Stimulated activated CD4-positive, alpha-beta T cell treated with anti-CD3 and anti-CD28 coated beads, Interleukin-2, amount 100 ng/mL, for 4 hours (primary cell): ENCODE results near the gene GYS2.

Experiments used
- DNase-seq: peaks from one replicate; pipeline ENCODE4 v3.0.0-alpha.2; 2020; ENCODE audit warnings: low read depth

Gene GYS2

DNA sequence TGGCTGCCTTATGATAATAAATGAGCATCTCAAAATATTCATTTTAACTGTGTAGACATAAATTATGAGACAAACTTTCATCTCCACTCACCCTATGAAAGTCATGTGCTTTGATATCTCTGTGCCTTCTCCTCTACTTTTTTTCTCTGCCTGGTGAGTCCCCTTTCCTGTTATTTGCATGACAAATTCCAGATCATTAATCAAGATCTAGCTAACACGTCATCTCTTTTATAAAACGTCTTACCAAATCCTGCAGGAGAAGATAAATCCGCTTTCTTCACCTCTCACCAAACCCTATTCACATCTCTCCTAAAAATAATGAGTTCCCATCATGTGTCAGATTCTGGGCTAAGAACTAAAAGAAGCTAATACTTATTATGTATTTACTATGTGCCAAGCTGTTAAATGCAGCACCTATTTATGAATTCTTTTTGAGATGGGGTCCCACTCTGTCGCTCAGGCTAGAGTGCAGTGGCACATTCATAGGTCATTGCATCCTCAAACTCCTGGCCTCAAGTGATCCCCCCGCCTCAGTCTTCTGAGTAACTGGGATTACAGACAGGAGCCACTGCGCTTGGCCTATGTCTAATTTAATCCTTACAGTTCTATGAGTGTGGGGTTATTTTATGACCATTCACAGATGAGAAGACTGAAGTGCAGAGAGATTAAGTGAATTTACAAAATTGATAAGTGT lies 51.9 kb downstream of the GYS2 start:
- DNase-seq = no peak

GRCh38 chr12:21551841-21552465 lies 52.7 kb downstream of the GYS2 start:
- no peak for DNase-seq

GRCh38 chr12:21547437-21547836 lies 57.2 kb downstream of the GYS2 start:
- no peak for DNase-seq

DNA sequence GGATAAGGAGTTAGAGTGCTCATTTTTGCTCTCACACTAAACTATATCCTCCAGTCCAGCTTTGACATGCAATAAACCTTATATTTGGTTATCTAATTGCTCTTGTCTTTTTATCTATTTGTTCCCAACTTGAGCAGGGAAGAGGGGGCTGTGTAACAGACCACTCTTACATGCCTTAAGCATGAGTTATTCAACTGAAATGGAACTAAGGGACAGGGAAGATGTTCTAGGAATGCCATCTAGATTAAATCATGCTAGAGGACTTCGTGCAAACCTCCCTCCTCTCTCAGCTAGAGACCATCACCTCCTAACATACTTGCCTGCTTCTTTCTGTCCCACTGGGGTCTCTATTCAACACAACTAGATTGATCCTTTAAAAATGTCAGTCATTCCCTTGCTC lies 57.9 kb downstream of the GYS2 start:
- DNase-seq = no peak

DNA sequence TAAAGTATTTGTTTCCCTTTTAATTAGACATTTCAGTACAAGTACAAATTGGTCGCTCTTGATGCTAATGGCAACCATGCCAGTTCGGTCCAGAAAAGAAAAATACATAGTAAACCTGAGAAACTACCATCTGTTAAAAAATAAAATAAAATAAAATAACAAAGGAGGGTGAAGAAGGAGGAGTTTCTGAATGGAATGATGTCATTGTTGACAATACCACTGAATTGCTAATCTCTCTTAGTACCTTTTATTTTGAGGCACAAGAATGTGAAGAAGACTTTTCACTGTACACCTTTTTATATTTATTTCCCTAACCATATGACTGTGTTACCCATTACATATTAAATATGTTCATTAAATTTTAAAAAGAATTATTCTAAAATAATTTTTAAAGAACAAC lies 59.1 kb downstream of the GYS2 start:
- DNase-seq = no peak

- DNase-seq = no peak
Measured at GRCh38 chr12:21543151-21543550, 61.5 kb downstream of the GYS2 start.

DNA sequence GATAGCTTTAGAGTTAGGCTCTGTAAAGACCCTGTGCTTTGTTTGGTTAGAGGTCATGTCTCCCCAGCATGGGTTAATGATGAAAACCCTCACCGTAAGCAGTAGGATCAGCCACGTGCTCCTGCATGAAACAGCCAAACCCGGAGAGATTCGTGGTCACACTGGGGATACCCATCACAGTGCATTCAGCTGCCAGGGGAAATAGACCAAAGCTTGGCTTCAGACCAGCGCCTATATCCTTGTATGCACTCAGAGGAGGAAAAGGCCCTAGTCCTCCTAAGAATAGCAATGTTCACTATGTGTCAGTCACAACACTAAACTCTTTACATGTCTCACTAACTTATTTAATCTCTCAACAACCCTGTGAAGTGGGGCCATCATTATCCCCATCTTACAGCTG lies 62.2 kb downstream of the GYS2 start:
- DNase-seq = no peak

- DNase-seq = no peak
Measured at GRCh38 chr12:21541773-21542172, 62.9 kb downstream of the GYS2 start.

DNA sequence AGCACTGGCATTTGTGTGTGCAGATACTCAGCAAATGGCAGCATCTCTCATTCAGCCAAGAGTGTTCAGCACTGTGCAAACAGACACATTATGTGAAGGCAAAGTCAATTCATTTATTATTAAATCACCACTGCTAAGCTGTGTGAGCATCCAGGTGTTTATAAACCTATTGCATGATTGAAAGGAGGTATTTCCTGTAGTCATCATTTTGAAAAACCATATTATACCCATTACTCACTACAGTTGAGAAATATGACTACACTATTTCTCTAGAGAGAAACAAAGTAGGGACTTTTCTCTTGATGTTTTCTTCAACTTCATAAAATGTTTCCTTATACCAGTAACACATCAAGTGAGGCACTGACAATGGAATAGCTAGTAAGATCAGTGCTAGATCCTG lies 64.8 kb downstream of the GYS2 start:
- no peak for DNase-seq

DNA sequence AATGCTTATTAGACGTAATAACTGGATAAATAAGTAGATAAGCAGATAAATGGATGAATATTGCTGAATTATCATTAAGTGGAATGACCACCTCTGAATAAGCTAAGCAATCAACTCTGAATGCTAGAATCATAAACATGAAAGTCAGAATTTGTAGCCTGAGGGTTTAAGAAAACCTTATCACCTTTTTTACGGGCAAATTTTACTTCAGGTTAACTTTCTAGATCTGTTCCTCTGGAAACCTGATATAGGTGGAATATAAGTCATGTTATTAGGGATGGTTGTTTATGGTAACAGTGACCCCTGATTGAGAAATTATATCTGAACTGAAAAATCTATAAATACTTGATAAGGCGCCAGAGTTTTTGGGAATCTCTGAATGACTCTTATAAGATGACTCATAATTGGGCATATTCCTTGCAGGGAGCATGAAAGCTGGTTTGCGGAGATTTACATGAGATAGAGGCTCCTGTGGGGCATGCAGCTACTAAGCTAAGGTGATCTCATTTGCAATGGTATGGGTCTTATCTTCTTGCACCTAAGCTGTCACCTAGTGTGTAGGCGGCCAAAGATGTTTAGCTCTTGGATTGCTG lies 66.5 kb downstream of the GYS2 start:
- no peak for DNase-seq

DNA sequence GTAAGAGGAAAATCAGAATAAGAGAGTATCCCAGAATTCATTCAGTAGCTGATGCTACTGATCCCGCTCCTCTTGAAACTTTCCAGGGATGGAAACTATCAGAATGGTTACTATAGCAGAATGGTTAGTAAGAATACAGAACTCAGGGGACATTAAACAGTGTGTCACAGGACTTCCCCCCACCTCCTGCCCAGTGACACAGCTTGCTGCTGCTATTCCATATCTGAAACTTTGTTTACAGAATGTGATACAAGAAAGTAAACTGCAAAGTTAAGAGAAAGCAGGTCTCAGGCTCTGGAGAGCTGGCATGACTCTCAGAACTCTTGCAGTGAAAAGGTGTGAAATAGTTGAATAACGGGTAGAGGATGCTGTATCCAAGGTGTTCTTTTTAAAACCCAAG lies 75.2 kb downstream of the GYS2 start:
- DNase-seq = no peak

DNA sequence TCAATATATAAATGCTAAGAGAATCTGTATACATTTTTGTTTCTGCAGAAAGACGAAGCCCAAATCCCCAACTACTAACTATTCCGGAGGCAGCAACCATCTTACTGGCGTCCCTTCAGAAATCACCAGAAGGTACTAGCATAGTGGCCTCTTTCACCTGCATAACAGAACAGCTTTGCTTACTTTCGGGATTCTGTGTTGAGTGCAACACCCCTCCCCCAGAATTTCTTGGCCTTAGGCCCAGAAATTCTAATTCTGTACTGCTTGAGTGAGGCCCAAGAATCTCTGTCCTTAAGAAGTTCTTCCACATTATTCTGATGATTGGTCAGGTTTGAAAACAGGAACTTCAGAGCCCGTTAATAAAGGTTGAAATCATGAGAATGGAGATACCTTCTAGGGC lies 75.7 kb downstream of the GYS2 start:
- DNase-seq = no peak

DNA sequence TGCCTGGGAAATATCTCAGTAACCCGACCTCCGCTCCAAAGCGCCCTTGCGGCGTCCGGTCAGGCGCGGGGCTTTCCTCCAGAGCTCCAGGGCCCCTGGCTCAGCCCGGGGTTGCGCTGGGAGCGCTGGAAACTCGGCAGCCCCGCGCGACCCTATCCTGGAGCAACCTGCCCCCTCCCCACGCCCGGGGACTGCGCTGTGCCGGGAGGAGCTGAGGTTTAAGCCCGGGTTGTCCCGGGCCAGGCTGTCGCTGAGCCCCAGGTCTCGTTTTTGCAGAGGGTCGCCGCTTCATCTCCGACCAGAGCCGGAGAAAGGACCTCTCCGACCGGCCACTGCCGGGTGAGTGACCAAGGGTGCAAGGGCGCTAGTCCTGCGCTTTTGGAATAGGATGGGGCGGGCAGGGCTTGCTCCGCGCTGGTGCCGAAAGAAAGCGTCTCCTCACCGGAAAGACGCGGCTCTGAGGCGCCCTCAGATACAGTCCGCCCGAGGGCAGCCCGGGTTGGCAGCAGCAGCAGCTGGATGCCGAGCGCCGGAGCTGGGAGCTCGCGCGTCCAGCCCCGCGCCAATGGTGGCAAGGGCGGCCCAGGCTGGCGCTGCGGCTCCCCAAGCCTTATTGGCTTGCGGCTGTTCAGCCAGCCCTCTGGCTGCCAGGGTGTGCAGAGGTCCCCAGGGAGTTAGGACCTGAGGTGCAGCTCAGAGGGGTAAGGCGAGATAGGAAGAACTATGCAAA lies 77.0 kb downstream of the GYS2 start:
- DNase-seq = peak; percentile 23

- no peak for DNase-seq
Measured at GRCh38 chr12:21526721-21527345, 77.8 kb downstream of the GYS2 start.

DNA sequence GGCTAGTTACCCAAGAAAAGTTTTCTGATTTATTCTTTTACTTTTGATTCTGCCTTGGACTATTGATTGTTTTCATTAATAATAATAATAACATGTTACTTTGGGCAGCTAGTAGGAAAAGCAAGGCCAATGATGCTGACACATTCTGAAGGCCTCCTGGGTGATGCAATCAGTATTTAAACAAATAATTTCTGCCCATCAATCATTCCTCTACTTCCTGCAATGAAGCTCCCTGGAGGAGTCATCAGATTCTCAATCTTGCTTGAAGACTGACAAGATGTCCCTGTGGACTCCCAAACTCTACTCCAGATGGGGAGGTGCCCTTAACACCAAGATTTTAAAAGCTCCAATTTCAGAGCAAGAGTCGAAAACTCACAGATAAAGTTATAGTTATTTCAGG lies 78.6 kb downstream of the GYS2 start, which contains the start of gene SPX:
TSS of gene SPX (plus strand) at position 244 of the 400 bp plus-strand sequence. CDS start 177 bp downstream, outside the sequence.
- no peak for DNase-seq

DNA sequence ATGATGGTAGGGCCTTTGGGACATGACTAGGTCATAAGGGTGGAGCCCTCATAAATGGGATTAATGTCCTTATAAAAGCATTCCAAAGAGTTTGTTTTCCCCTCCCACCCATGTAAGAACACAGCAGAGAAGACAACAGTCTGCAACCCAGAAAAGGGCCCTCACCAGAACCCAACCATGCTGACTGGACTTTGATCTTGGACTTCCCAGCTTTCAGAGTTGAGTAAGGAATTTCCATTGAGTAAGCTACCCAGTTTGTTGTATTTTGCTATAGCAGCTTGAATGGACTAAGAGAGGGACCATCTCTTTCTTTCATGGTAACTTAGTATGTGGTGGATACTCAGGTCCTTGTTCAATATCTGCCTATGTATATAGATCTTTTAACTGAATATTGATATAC lies 81.5 kb downstream of the GYS2 start:
- DNase-seq = no peak

- DNase-seq = no peak
Measured at GRCh38 chr12:21521541-21521940, 83.1 kb downstream of the GYS2 start.

DNA sequence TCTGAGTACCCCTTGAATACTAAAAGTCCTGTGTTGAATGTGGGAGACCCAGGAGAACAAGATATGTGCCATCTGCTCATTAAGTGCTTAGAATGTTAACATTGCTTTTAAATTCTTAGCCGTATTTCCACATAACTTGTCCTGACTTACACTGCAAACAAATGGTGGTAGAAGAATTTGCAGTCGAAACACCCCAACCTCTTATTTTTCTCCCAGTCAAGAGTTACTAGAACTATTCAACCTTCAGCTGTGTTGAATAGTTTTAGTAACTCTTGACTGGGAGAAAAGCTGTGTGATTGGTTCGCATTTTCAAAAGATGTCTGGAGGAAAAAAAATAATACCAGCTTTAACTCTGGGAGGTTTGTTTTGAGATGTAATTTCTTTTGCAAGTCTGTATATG lies 86.2 kb downstream of the GYS2 start:
- no peak for DNase-seq

DNA sequence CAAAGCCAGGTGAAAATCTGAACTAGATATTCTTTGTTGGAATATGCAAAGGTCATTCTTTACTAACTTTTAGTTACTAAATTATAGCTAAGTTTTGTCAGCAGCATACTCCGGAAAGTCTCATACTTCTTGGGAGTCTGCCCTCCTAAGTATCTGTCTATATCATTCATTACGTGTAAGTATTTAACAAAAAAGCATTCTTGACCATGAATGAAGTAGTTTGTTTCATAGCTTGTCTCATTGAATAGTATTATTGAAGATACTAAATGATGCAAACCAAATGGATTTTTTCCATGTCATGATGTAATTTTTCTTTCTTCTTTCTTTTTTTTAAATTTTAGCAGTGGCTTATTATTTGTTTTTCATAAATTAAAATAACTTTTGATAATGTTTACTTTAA lies 88.4 kb downstream of the GYS2 start:
- no peak for DNase-seq

DNA sequence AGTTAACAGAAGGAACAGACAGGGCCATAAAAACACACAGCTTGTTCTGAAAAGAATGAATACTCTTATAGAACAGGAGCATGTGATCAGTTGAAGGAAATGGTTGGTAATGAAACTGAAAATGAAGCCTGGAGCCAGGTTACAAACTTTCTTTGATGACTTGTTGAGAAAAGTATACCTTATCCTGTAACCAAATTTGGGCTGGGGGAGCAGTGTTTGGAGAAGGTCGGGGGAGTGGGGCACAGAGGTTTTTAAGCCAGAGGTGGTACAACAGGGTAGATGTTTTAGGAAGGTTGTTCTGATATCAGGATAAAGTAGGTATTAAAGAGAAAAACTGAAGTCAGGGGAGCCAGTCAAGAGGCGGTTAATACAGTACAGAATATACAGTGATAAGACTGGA lies 94.9 kb downstream of the GYS2 start:
- no peak for DNase-seq

DNA sequence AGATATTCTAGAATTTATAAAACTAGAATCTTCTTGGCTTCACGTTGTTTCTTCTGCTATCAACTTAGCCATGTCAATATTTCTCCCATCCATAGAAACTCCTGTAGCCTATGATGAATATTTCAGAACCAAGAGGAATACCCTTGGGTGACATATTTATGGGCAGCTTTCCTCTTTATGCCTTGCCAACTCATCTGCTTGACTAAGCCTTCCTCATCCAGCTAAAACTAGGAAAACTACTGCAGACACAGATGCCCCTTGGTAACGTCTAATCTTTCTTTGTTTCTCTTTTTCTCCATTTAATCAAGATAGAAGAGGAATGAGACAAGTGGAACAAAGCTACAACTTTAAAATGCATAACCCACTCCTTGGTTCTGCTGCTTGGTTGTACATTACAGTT lies 96.8 kb downstream of the GYS2 start:
- no peak for DNase-seq

DNA sequence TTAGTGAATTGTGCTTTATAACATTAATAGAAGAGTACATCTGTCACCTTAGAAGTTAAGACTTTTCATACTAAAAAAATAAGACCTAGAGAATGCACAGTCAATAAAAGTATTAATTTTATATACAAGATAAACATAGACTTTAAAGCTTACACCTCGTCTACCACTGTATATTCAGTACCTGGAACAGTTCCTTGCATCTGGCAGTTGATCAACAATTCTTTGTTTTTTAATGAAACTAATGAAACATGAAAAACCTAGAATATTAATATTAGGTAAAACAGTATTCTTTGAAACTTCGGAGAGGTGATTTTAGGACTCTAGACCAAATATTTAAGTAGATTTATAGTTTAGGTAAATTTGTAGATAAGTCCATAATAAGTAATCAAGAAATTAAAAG lies 98.8 kb downstream of the GYS2 start:
- DNase-seq = no peak

GRCh38 chr12:21502872-21503271 lies 101.8 kb downstream of the GYS2 start:
- no peak for DNase-seq
